Mesothelial cell of epicardium (in vitro differentiated cells): Measurements from ENCODE around the gene APOBEC3F. TPM values are rescaled to one million over a fixed set of nuclear protein-coding genes. Genes with fewer than 3 reads are reported as not detected.
"Not testable (repeated sequence)": the region's sequence is repeated elsewhere in the genome, so short reads cannot be mapped to it uniquely, and the experiment has no call there.

Source experiments
- DNase-seq, 2 experiments: peaks; one replicate each; pipeline ENCODE4 v3.0.0; 2021; ENCODE audit warnings: low spot score in 2 of 2; ENCODE audit not compliant: unreplicated experiment in 2 of 2
- H3K27ac Mint-ChIP-seq: 2 replicates; pipeline ENCODE4 v1.8.0; 2021; ENCODE audit warnings: mixed read lengths
- H3K27me3 Mint-ChIP-seq: 2 replicates; pipeline ENCODE4 v1.8.0; 2021; ENCODE audit warnings: low read depth, mixed read lengths
- H3K36me3 Mint-ChIP-seq: 2 replicates; pipeline ENCODE4 v1.8.0; 2021; ENCODE audit warnings: mixed read lengths
- H3K4me1 Mint-ChIP-seq: 2 replicates; pipeline ENCODE4 v1.8.0; 2021; ENCODE audit warnings: mixed read lengths
- H3K4me3 Mint-ChIP-seq: 2 replicates; pipeline ENCODE4 v1.8.0; 2021; ENCODE audit warnings: mild to moderate bottlenecking, moderate library complexity, mixed read lengths
- H3K9me3 Mint-ChIP-seq: 2 replicates; pipeline ENCODE4 v1.8.0; 2021; ENCODE audit warnings: mixed read lengths
- total RNA-seq: library from RNA; stranded (reverse); gene quantifications from 3 replicates; pipeline ENCODE4 v1.2.1, GENCODE V29; 2021
- TF ChIP-seq, protein P1 (sequence below): fragments of 200-600 bp; sonication (generic); IDR thresholded peaks from one replicate; pipeline ENCODE4 v1.5.0; 2021; ENCODE audit warnings: antibody characterized with exemption; ENCODE audit not compliant: unreplicated experiment

Gene APOBEC3F
- total RNA-seq, 1 donor from 2014 or later = 23.8 TPM

DNA sequence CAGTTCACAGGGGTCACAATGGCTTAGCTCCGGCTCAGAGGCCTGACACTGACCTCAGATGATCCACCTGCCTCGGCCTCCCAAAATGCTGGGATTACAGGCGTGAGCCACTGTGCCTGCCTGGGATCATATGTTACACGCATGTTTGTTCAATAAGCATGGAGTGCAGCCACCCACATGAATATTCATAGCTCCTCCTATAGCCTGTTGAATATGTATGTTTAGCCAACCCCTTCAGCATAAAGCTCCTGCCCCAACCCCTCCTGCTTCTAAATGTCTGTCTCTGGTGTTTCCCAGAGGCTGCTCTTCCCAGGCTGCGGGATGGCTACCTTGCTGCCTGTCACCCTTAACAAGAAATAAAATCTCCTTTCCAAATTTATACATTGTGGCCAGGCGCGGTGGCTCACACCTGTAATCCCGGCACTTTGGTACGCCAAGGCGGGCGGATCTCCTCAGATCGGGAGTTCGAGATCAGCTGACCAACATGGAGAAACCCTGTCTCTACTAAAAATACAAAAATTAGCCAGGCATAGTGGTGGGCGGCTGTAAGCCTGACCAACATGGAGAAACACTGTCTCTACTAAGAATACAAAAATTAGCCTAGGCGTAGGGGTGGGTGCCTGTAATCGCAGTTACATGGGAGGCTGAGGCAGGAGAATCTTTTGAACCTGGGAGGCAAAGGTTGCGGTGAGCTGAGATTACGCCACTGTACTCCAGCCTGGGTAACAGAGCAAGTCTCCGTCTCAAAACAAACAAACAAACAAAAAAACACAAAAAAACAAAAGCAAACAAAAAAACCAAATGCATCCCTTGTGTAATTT, 1.1 kb upstream of the APOBEC3F start:
- peaks cover 23% of the 10 kb centered on the region for H3K4me1 Mint-ChIP-seq
- TF ChIP-seq, protein P1, sequence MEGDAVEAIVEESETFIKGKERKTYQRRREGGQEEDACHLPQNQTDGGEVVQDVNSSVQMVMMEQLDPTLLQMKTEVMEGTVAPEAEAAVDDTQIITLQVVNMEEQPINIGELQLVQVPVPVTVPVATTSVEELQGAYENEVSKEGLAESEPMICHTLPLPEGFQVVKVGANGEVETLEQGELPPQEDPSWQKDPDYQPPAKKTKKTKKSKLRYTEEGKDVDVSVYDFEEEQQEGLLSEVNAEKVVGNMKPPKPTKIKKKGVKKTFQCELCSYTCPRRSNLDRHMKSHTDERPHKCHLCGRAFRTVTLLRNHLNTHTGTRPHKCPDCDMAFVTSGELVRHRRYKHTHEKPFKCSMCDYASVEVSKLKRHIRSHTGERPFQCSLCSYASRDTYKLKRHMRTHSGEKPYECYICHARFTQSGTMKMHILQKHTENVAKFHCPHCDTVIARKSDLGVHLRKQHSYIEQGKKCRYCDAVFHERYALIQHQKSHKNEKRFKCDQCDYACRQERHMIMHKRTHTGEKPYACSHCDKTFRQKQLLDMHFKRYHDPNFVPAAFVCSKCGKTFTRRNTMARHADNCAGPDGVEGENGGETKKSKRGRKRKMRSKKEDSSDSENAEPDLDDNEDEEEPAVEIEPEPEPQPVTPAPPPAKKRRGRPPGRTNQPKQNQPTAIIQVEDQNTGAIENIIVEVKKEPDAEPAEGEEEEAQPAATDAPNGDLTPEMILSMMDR = no peak
- H3K36me3 Mint-ChIP-seq = no peaks in the 10 kb centered on the region
- H3K27me3 Mint-ChIP-seq = no peaks in the 10 kb centered on the region
- DNase-seq = no peak
- H3K9me3 Mint-ChIP-seq = no peaks in the 10 kb centered on the region
- peak overlapping the region; percentile 79 for H3K27ac Mint-ChIP-seq
- H3K4me3 Mint-ChIP-seq = peak overlapping the region; percentile 82

DNA sequence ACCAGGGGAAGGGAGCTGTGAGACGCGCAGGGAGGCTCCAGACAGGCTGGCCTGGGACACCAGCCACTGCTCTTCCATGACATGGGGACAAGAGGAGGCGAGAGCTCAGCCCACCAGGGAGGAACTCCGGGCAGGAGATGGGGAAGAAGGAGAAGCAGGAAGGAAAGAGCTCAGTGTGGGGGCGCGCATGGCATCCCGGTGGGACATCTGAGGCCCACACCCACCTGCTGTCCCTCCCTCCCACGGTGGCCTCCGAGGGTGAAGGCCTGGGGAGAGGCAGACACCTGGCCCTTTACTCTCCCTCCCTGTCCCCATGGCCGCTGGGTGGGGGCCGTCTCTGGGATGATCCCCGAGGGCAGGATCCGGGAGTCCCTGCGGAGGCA, 518 bp upstream of the APOBEC3F start:
- Mint-ChIP-seq H3K27ac (peak overlapping the region; percentile 79), H3K4me3 (peak overlapping the region; percentile 82), H3K4me1 (peaks cover 23% of the 10 kb centered on the region)
- H3K36me3 Mint-ChIP-seq, H3K27me3 Mint-ChIP-seq, H3K9me3 Mint-ChIP-seq, DNase-seq: not testable (repeated sequence)

DNA sequence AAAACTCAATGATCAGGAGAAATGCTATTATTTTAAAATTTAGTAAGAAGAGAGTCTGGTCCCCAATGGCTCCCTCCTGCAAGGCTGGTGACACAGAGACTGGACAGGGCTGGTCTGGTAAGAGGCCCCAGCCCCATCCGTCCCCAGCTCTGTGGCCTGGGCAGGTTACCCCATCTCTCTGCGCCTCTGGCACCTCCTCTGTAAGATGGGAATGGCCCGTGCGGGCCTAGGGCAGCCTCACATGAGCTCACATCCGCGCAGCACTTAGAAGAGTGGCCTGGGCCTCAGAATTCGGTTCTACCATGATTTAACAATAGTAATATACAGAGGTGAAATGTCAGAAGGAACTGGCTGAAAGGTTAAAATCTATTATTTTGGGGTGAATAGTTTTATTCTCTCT, 1.2 kb downstream of the APOBEC3F start:
- TF ChIP-seq, protein P1 = no peak

DNA sequence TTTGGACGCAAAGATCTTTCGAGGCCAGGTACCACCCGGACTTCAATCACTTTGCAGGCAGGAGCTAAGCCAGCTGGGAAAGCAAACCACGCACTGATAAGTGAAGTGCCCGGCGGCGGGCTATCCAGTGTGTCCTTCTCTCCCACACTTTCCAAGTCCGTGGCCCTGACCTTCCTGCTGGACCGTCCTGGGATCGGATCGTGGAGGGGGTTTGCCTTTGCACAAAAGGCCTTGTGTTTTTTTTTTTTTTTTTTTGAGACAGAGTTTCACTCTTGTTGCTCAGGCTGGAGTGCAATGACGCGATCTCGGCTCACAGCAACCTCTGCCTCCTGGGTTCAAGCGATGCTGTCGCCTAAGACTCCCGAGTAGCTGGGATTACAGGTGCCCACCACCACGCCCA, 2.4 kb downstream of the APOBEC3F start:
- not testable (repeated sequence) for H3K27ac Mint-ChIP-seq, H3K36me3 Mint-ChIP-seq, DNase-seq, H3K4me3 Mint-ChIP-seq, H3K27me3 Mint-ChIP-seq, H3K9me3 Mint-ChIP-seq
- H3K4me1 Mint-ChIP-seq = peaks cover 20% of the 10 kb centered on the region

More for the DNA sequence above, 1.2 kb downstream of the APOBEC3F start:
- H3K27ac Mint-ChIP-seq = no peak overlapping the region
- peaks cover 20% of the 10 kb centered on the region for H3K4me1 Mint-ChIP-seq
- H3K27me3 Mint-ChIP-seq = no peaks in the 10 kb centered on the region
- H3K36me3 Mint-ChIP-seq = peaks cover 3% of the 10 kb centered on the region
- DNase-seq = no peak
- no peaks in the 10 kb centered on the region for H3K9me3 Mint-ChIP-seq
- peak overlapping the region; percentile 82 for H3K4me3 Mint-ChIP-seq

DNA sequence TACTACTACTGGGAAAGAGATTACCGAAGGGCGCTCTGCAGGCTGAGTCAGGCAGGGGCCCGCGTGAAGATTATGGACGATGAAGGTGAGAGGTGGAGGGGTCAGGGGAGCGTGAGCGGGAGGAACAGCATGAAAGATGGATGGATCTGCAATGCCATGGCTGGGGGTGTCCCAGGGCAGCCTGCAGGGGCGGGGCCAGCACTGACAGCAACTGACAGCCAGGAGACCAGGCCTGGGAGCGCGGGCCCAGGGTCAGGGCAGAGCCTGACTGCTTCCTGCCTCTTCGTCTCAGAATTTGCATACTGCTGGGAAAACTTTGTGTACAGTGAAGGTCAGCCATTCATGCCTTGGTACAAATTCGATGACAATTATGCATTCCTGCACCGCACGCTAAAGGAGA, 4.5 kb downstream of the APOBEC3F start:
- H3K27ac Mint-ChIP-seq, H3K27me3 Mint-ChIP-seq, H3K4me3 Mint-ChIP-seq, DNase-seq, H3K36me3 Mint-ChIP-seq, H3K9me3 Mint-ChIP-seq: not testable (repeated sequence)
- H3K4me1 Mint-ChIP-seq = peaks cover 15% of the 10 kb centered on the region

DNA sequence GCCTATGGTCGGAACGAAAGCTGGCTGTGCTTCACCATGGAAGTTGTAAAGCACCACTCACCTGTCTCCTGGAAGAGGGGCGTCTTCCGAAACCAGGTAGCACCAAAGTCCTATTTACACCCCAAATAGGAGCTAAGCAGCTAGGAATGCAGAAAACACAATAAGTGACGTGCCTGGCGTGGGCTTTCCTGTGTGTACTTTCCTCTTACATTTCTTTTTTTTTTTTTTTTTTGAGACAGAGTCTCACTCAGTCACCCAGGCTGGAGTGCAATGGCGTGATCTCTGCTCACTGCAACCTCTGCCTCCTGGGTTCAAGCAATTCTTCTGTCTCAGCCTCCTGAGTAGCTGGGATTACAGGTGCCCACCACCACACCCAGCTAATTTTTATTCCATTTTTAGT, 8.8 kb downstream of the APOBEC3F start:
- not testable (repeated sequence) for H3K9me3 Mint-ChIP-seq, H3K4me1 Mint-ChIP-seq, H3K27ac Mint-ChIP-seq, H3K36me3 Mint-ChIP-seq, DNase-seq, H3K27me3 Mint-ChIP-seq, H3K4me3 Mint-ChIP-seq

DNA sequence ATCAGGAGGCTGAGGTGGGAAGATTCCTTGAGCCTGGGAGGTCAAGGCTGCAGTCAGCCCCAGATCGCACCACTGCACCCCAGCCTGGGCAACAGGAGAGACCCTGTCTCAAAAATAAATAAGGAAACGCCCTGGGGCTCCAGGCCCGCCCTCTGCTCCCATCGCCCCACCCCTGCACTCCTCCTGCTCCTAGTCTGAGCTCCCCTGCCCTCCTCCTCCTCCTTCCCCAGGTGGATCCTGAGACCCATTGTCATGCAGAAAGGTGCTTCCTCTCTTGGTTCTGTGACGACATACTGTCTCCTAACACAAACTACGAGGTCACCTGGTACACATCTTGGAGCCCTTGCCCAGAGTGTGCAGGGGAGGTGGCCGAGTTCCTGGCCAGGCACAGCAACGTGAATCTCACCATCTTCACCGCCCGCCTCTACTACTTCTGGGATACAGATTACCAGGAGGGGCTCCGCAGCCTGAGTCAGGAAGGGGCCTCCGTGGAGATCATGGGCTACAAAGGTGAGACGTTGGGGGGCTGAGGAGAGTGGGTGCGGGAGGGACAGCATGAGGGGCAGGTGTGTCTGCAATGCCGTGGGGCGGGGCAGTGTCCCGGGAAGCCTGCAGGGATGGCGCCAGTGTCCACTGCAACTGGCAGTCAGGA, 11.3 kb downstream of the APOBEC3F start:
- H3K9me3 Mint-ChIP-seq, H3K4me1 Mint-ChIP-seq, H3K27ac Mint-ChIP-seq, H3K4me3 Mint-ChIP-seq, H3K36me3 Mint-ChIP-seq, DNase-seq, H3K27me3 Mint-ChIP-seq: not testable (repeated sequence)

DNA sequence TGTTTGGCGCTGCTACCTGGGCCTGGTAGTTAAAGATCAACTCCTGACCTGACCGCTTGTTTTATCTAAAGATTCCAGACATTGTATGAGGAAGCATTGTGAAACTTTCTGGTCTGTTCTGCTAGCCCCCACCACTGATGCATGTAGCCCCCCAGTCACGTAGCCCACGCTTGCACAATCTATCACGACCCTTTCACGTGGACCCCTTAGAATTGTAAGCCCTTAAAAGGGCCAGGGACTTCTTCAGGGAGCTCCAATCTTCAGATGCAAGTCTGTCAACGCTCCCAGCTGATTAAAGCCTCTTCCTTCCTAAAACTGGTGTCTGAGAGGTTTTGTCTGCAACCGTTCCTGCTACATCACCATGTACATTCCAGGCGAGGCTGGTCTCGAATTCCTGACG, 15.0 kb downstream of the APOBEC3F start:
- H3K27me3 Mint-ChIP-seq = no peaks in the 10 kb centered on the region
- no peak for DNase-seq
- H3K4me3 Mint-ChIP-seq = no peak overlapping the region
- TF ChIP-seq, protein P1 = no peak
- H3K36me3 Mint-ChIP-seq = no peaks in the 10 kb centered on the region
- H3K27ac Mint-ChIP-seq = no peak overlapping the region
- H3K9me3 Mint-ChIP-seq = no peaks in the 10 kb centered on the region
- no peaks in the 10 kb centered on the region for H3K4me1 Mint-ChIP-seq

DNA sequence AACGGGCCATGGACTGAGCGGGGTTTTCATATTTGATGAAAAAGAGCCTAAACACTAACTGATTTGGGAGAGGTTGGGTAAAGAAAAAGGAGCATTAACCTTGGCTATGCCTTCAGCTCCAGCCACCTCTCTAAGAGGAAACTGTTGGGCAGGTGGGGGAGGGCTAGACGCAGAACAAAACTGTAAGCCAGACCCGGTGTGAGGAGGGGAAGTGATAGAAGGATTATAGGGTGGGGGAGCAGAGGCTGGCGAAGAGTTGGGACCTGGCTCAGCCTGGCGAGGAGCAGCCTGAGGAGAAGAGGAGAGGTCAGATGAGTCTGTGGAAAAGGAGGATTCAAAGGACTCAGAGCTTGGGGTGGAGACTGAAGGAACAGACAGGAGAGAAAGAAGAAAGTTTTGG, 20.6 kb downstream of the APOBEC3F start:
- not testable (repeated sequence) for H3K27me3 Mint-ChIP-seq, H3K27ac Mint-ChIP-seq, H3K9me3 Mint-ChIP-seq, H3K4me1 Mint-ChIP-seq, H3K36me3 Mint-ChIP-seq, H3K4me3 Mint-ChIP-seq, DNase-seq

DNA sequence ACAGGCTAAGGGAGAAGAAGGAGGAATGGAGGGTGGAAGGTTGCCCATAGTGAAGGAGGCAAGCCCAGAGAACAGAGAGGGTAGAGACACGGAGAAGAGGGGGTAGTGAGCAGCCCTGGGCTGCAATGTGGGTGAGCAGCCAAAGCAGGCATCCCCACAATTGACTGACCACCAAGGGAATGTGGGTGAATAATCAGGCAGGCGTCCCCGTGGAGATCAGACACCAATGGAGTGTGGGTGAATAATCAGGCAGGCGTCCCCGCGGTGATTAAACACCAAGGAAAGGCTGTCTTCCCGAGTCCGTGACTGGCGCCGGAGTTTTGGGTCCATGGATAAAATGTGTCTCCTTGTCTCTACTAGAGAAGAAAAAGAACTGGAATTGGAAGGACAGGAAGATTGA, 21.3 kb downstream of the APOBEC3F start:
- not testable (repeated sequence) for H3K4me3 Mint-ChIP-seq, H3K27ac Mint-ChIP-seq, H3K27me3 Mint-ChIP-seq, H3K4me1 Mint-ChIP-seq, DNase-seq, H3K9me3 Mint-ChIP-seq, H3K36me3 Mint-ChIP-seq

DNA sequence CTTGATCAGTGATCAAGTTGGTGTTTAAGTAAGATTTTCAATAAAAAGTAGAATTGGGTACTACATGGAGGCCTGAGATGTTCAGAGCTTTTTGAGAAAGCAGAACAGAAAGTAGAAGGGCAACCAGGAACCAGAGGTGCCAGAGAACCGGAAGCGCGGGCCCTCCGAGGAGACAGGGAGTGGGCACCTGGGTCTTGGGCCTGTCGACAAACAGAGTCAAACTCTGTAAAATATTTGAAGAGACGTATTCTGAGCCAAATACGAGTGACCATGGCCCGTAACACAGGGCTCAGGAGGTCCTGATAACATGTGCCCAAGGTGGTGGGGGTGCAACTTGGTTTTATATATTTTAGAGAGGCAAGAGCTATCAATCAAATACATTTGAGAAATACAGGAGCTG, 23.2 kb downstream of the APOBEC3F start:
- H3K4me1 Mint-ChIP-seq, H3K27ac Mint-ChIP-seq, H3K27me3 Mint-ChIP-seq, H3K36me3 Mint-ChIP-seq, H3K9me3 Mint-ChIP-seq, DNase-seq, H3K4me3 Mint-ChIP-seq: not testable (repeated sequence)
